Mesothelial cell of epicardium (in vitro differentiated cells): ENCODE results near the gene RCAN1. TPM values are rescaled to one million over a fixed set of nuclear protein-coding genes. Genes with fewer than 3 reads are reported as not detected.
"Not testable (repeated sequence)": the region's sequence is repeated elsewhere in the genome, so short reads cannot be mapped to it uniquely, and the experiment has no call there.

Experiments
- DNase-seq, 2 experiments: peaks; one replicate each; pipeline ENCODE4 v3.0.0; 2021; ENCODE audit warnings: low spot score in 2 of 2; ENCODE audit not compliant: unreplicated experiment in 2 of 2
- H3K27ac Mint-ChIP-seq: 2 replicates; pipeline ENCODE4 v1.8.0; 2021; ENCODE audit warnings: mixed read lengths
- H3K27me3 Mint-ChIP-seq: 2 replicates; pipeline ENCODE4 v1.8.0; 2021; ENCODE audit warnings: low read depth, mixed read lengths
- H3K36me3 Mint-ChIP-seq: 2 replicates; pipeline ENCODE4 v1.8.0; 2021; ENCODE audit warnings: mixed read lengths
- H3K4me1 Mint-ChIP-seq: 2 replicates; pipeline ENCODE4 v1.8.0; 2021; ENCODE audit warnings: mixed read lengths
- H3K4me3 Mint-ChIP-seq: 2 replicates; pipeline ENCODE4 v1.8.0; 2021; ENCODE audit warnings: mild to moderate bottlenecking, moderate library complexity, mixed read lengths
- H3K9me3 Mint-ChIP-seq: 2 replicates; pipeline ENCODE4 v1.8.0; 2021; ENCODE audit warnings: mixed read lengths
- total RNA-seq: library from RNA; stranded (reverse); gene quantifications from 3 replicates; pipeline ENCODE4 v1.2.1, GENCODE V29; 2021
- TF ChIP-seq, protein P1 (sequence below): fragments of 200-600 bp; sonication (generic); IDR thresholded peaks from one replicate; pipeline ENCODE4 v1.5.0; 2021; ENCODE audit warnings: antibody characterized with exemption; ENCODE audit not compliant: unreplicated experiment

Gene RCAN1
- total RNA-seq, 1 donor from 2014 or later = 14.8 TPM

DNA sequence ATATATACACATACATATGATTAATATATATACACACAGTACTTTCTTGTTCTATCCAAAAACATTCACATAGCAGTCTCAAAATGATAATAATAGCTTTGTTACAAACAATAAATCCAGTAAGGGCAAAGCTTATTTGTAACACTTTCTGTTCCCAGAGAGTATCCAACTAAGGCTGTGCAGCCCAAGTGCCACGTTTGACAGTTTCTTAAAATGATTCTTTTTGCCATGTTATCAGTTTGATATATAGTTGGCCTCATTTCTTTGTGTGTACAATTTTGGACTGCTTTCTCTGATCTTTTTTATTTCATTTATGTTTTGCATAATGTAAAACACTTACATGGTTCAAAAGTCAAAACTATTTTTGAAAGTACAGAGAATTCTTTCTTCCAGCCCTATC is 114.7 kb downstream of the RCAN1 start:
- no peaks in the 10 kb centered on the region for H3K27me3 Mint-ChIP-seq
- TF ChIP-seq, protein P1, sequence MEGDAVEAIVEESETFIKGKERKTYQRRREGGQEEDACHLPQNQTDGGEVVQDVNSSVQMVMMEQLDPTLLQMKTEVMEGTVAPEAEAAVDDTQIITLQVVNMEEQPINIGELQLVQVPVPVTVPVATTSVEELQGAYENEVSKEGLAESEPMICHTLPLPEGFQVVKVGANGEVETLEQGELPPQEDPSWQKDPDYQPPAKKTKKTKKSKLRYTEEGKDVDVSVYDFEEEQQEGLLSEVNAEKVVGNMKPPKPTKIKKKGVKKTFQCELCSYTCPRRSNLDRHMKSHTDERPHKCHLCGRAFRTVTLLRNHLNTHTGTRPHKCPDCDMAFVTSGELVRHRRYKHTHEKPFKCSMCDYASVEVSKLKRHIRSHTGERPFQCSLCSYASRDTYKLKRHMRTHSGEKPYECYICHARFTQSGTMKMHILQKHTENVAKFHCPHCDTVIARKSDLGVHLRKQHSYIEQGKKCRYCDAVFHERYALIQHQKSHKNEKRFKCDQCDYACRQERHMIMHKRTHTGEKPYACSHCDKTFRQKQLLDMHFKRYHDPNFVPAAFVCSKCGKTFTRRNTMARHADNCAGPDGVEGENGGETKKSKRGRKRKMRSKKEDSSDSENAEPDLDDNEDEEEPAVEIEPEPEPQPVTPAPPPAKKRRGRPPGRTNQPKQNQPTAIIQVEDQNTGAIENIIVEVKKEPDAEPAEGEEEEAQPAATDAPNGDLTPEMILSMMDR = no peak
- no peak overlapping the region for H3K4me3 Mint-ChIP-seq
- no peak overlapping the region for H3K27ac Mint-ChIP-seq
- peaks cover 8% of the 10 kb centered on the region for H3K36me3 Mint-ChIP-seq
- H3K4me1 Mint-ChIP-seq = peaks cover 15% of the 10 kb centered on the region
- H3K9me3 Mint-ChIP-seq = peaks cover 27% of the 10 kb centered on the region
- no peak for DNase-seq

DNA sequence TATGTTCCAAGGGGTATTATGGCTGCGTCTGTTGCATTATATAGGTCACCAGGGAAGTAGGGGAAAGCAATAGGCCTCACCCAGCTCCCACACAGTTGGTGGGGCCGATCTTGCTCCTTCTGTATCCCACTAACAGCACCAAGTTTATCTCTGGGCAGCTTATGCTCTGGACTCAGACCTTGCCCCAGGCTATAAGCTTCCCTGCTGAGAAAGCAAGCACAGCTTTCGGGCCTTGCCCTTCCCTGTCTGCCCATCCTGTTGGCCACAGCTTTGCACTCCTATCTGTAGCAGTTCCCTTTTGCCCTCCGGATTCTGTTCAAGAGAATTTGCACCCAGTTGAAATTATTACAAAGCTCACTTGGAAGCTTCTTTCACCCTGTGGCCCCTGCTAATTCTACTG is 115.8 kb downstream of the RCAN1 start:
- Mint-ChIP-seq H3K27me3 (no peaks in the 10 kb centered on the region), H3K9me3 (peaks cover 27% of the 10 kb centered on the region), H3K4me3 (no peak overlapping the region), H3K36me3 (peaks cover 8% of the 10 kb centered on the region), H3K27ac (no peak overlapping the region), H3K4me1 (peaks cover 15% of the 10 kb centered on the region)
- no peak for DNase-seq
- TF ChIP-seq, protein P1 = no peak

DNA sequence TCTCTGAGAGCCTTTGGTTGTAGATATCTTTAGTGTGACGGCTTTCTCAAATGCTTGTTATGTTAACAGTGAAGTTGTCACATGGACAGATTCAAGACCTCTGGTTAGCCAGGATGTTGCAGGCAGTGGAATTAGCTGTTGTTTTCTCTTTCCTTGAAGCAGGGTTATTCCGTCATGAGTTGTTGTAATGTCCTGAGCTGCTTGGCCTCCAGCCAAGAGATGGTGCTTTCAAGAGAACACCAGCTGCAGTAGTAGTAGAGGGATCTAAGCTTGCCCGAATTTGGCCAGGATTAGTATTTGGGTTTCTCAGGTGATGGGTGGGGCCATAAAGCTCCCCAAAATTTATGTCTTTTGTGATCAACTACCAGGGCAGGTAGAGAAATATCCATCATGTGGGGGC is 116.3 kb downstream of the RCAN1 start:
- peaks cover 15% of the 10 kb centered on the region for H3K4me1 Mint-ChIP-seq
- H3K36me3 Mint-ChIP-seq = peaks cover 8% of the 10 kb centered on the region
- DNase-seq = no peak
- H3K27me3 Mint-ChIP-seq = no peaks in the 10 kb centered on the region
- TF ChIP-seq, protein P1 = no peak
- H3K27ac Mint-ChIP-seq = peak overlapping the region; percentile 26
- H3K4me3 Mint-ChIP-seq = no peak overlapping the region
- peaks cover 27% of the 10 kb centered on the region for H3K9me3 Mint-ChIP-seq

DNA sequence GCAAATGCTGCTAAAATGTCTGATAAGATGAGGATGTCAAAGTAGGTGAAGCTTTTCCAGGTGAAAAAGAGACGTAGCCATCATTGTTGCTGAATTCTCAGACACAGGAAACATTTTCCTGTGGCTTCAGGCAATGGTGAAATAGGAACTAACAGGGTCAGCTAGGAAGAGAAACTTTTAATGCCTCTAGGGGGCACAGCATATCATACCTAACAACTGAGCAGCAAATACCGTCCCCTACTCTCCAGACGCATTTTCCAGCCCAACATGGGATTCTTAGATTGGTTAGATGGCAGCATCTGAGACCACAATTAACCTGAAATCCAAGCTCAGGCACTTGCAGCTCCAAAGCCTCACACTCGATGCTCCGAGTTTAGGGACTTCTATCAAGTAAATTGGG is 131.1 kb downstream of the RCAN1 start:
- not testable (repeated sequence) for H3K36me3 Mint-ChIP-seq, H3K4me1 Mint-ChIP-seq, H3K27ac Mint-ChIP-seq, H3K9me3 Mint-ChIP-seq, DNase-seq, H3K27me3 Mint-ChIP-seq, H3K4me3 Mint-ChIP-seq

DNA sequence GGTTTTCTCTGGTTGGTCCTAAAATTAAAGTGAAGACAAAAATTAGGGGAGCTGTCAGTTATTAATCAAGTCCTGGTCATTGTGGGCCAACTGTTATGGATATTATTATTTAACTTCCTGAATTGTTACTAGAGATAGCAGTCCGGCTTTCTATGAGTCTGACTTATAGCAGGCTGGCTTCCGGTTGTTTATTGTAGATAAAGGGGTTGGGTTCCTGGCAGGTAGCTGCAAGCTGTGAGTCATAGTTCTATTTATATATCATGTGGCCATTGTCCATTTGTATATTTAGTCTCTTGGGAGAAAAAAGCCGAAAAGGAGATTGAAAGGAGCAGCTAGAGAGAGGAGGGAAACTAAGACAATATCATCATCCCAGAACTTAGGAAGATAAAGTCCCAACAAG is 131.5 kb downstream of the RCAN1 start:
- not testable (repeated sequence) for DNase-seq, H3K9me3 Mint-ChIP-seq, H3K4me3 Mint-ChIP-seq, H3K27ac Mint-ChIP-seq, H3K36me3 Mint-ChIP-seq, H3K4me1 Mint-ChIP-seq, H3K27me3 Mint-ChIP-seq

DNA sequence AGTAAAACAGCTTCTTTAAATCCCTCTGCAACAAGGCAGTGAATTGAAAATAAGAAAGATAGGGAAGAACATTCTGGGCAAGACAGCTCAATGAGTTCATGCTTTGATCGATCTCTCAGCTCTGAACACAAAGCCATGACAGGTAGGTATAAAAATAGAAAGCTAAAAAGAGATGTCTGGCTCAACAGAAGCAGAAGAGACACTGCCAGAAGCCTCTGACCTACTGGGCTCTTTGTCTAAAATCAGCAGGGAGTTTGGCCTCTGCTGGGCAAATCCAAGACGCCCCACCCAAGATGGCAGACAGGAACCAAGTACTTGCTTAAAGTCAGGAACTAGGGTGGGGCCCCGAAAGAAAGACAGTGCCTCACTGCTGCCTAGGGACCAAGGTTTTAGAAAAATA is 147.6 kb downstream of the RCAN1 start:
- not testable (repeated sequence) for H3K4me3 Mint-ChIP-seq, DNase-seq, H3K27ac Mint-ChIP-seq, H3K36me3 Mint-ChIP-seq, H3K4me1 Mint-ChIP-seq, H3K9me3 Mint-ChIP-seq, H3K27me3 Mint-ChIP-seq

Other genes starting within 250 kb of the RCAN1 start
- gene SMIM11, start 239.6 kb downstream of the RCAN1 start, total RNA-seq = 8.4 to 16.9 TPM (median 8.4 TPM) in 3 replicates
- gene SMIM34, start 191.2 kb downstream of the RCAN1 start, total RNA-seq = not detected in 3 replicates
- 0.50 to 1.0 TPM (median 0.55 TPM) in 3 replicates for gene KCNE1, start 102.9 kb downstream of the RCAN1 start, total RNA-seq
- 1.4 to 1.7 TPM (median 1.5 TPM) in 3 replicates for gene CLIC6, start 53.9 kb upstream of the RCAN1 start, total RNA-seq